Measurements from ENCODE around the gene JADE1.

GRCh38 chr4:128854433-128854832, 44.9 kb downstream of the JADE1 start:
- no peak for TF ChIP-seq CTCF (conservative IDR thresholded peaks at IDR 0.05 in 1 of 2, IDR thresholded peaks at IDR 0.05 in 1 of 2; ENCODE audit: low read depth in 1 of 2, low read length in 2 of 2)
- no peak for TF ChIP-seq EZH2 (IDR thresholded peaks at IDR 0.05; ENCODE audit: low read length, missing control alignments)
